RWPE1 (cell line): ENCODE measurements around the gene CALM1.

Experiments
- CTCF ChIA-PET: fragments of 350-600 bp; sonication (Branson Sonifier 250); formaldehyde crosslinking; extraction: SDS; loops from one replicate; lab custom pipeline; 2021; lab: Yijun Ruan, JAX
- POLR2A ChIA-PET: fragments of 400-600 bp; formaldehyde crosslinking; extraction: SDS; loops from one replicate; lab custom pipeline; 2020; ENCODE audit warnings: antibody characterized with exemption; ENCODE audit not compliant: low non-redundant PET; lab: Yijun Ruan, JAX
- DNase-seq: peaks from one replicate; pipeline ENCODE4 v3.0.0; 2012; ENCODE audit warnings: low spot score
- H3K27ac ChIP-seq: fragments of 450-650 bp; 2 replicates; pipeline ENCODE4 v1.5.1; 2017
- CTCF ChIP-seq: fragments of 450-650 bp; conservative IDR thresholded peaks from 2 replicates; pipeline ENCODE4 v1.5.1; 2017; ENCODE audit warnings: low read depth, mild to moderate bottlenecking

The CALM1 gene

GRCh38 chr14:90421632-90422020 is 24.8 kb downstream of the CALM1 start:
- H3K27ac ChIP-seq = no peak overlapping the region
- CTCF ChIA-PET = no interaction called here
- no peak for DNase-seq
- no peak for TF ChIP-seq CTCF
- POLR2A ChIA-PET = no interaction called here

DNA sequence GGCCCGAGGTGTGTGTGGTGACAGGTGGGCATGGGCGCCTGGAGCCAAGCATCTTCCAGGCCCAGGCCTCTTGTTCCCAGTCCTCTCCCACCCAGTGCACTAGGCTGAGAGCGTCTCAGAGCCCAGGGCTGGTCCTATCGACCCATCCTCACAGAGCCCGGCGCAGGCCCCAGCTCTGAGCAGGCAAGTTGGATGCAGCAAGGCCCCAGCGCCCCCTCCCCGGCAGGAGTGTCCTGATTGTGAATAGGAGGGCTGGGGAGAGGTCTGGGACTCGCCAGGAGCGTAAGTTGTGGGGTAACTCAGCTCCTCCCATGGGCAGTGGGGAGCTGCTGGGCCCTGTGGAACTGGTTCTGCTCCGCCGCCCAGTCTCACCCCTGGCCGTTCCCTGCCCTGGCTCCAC is 26.3 kb downstream of the CALM1 start:
- DNase-seq = no peak
- H3K27ac ChIP-seq = no peak overlapping the region
- TF ChIP-seq CTCF = no peak
- ChIA-PET CTCF (interaction anchor here (0.6 kb wide), 1 partner anchor 463 kb away, joined by 4 read pairs; no protein-coding TSS in a partner anchor), POLR2A (no interaction called here)

DNA sequence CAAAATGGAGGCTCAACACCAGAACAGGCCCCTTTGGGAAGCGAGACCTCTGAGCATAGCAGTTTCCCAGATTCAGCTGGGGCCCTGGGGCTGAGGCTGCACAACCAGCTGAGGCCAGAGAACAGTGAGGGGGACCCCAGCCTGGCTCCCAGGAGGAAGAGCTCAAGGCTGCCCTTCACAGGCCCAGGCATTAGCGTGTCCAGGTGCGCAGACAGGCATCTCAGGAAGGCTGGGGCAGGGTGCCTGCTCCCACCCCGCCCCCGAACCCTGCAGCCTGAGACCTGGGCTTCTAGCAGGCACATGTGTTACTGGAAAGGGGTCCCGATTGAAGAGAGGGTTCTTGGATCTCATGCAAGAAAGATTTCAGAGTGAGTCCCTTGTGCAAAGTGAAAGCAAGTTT is 27.2 kb downstream of the CALM1 start:
- no peak overlapping the region for H3K27ac ChIP-seq
- no peak for DNase-seq
- POLR2A ChIA-PET = no interaction called here
- CTCF ChIA-PET = no interaction called here
- TF ChIP-seq CTCF = no peak

DNA sequence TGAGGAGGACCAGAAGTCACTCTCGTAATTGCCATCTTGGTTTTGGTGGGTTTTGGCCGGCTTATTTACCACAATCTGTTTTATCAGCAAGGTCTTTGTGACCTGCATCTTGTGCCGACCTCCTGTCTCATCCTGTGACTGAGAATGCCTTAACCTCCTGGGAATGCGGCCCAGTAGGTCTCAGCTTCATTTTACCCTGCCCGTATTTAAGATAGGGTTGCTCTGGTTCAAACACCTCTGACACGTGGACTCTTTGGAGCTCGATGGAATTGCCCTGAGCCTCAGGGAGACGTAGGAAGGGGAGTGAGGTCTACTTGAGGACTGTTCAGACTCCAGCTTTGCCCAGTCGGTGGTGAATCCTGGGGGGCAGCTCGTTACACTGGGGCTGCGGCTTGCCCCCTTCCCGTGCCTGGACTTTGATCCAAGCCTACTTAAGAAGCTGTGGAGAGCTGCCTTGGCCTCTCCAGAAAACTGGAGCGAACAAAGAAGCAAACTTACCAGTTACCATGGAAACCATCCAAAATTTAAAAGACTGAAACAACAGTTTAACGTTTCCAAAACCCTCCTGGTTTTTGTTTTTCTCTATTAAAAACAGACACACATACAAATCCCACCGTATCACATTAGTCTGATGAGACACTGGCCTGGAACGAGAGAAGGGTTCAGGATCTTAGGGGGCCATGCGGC is 28.0 kb downstream of the CALM1 start:
- ChIA-PET CTCF (interaction anchor here (0.5 to 0.6 kb wide), 2 partner anchors 60 to 94 kb away, joined by 4 read pairs; no protein-coding TSS in a partner anchor), POLR2A (no interaction called here)
- no peak overlapping the region for H3K27ac ChIP-seq
- no peak for DNase-seq
- no peak for TF ChIP-seq CTCF

GRCh38 chr14:90425373-90425879 is 28.6 kb downstream of the CALM1 start:
- no peak for DNase-seq
- no peak for TF ChIP-seq CTCF
- no peak overlapping the region for H3K27ac ChIP-seq
- POLR2A ChIA-PET = no interaction called here
- CTCF ChIA-PET = interaction anchor here (0.5 to 0.8 kb wide), 2 partner anchors 94 to 134 kb away, joined by 3 to 4 read pairs; no protein-coding TSS in a partner anchor

DNA sequence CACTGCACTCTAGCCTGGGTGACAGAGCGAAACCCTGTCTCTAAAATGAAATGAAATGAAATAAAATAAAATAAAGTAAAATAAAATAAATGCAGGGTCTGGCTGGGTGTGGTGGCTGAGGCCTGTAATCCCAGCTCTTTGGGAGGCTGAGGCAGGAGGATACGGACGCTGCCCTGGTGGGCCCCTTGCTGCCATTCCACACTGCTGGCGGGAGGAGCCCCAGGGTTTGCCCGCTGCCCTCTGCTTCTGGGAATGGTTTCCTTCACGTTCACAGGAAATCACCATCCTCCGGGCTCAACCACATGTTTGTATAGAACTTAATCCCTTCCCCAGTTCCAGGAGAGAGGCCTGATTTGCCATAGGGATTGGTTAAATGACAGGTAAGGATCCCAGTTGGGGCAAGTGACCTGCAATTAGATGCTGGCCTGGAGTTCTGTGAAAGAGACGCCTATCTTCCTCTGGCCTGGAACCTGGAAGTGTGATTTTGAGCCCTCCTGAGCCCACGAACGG is 29.3 kb downstream of the CALM1 start:
- no peak overlapping the region for H3K27ac ChIP-seq
- no peak for TF ChIP-seq CTCF
- DNase-seq = no peak
- CTCF ChIA-PET = interaction anchor here (0.8 kb wide), 1 partner anchor 134 kb away, joined by 3 read pairs; no protein-coding TSS in a partner anchor
- POLR2A ChIA-PET = no interaction called here
